GOT3 (cell line): ENCODE data around the gene NTPCR.

Source experiments
- DNase-seq: peaks from one replicate; lab custom pipeline; 2025; ENCODE audit warnings: mixed read lengths; lab: John Stamatoyannopoulos, UW

The NTPCR gene

GRCh38 chr1:232962761-232963745 lies 12.6 kb downstream of the NTPCR start:
- no peak for DNase-seq

DNA sequence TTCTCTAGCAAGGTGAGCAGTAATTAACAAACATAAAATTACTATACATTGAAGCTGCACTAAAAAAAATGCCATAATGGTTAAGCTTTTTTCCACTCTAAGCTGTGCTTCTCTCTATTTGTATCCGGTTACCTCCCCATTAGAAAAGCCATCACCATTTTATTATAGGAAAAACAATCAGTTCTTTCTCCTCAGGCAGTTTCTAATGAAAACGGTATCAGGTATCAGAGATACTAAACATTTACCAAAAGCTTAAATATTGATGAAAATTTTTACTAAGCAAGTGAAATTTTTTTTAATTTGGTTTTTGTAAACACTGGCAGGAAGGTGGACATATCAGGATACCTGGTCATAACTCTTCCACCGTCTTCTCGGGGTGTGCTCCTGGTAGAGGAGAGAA lies 14.2 kb downstream of the NTPCR start:
- DNase-seq: no peak

GRCh38 chr1:232965124-232965911 lies 14.9 kb downstream of the NTPCR start:
- no peak for DNase-seq

GRCh38 chr1:232965912-232966217 lies 15.5 kb downstream of the NTPCR start:
- no peak for DNase-seq

- no peak for DNase-seq
Measured at GRCh38 chr1:232966663-232967062, 16.3 kb downstream of the NTPCR start.

DNA sequence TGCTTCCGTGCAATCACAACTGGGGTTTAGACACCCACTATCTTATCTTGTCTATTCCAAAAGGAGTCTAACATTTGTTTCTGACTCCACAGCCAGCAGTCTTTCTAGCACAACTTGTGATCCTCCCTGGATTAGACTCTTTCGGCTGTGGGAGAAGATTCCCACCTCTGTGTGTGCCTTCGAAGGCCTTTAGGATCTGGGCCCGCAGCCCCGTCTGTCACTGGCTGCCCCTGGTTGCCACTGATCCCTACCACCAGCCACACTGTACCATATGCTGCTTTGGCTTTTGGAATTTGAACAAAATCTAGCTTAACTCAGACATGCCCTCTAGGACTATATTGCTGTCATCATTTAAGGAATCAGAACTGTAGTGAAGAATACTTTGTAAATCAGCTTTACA lies 18.0 kb downstream of the NTPCR start:
- no peak for DNase-seq

DNA sequence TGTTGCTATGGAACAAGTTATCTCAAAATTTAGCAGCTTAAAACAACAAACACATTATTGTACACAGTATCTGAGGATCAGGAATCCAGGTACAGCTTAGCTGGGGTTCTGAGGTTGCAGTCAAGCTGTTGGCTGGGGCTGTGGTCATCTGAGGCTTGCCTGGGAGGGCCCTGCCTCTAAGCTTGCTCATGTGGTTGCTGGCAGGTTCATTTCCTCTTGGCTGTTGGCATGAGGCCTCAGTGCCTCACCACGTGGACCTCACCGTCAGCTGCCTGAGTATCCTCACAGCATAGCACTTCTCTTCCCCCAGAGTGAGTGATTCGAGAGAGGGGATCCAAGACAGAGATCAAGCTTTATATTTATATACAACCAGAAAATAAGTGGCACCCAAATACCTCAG lies 18.6 kb downstream of the NTPCR start:
- no peak for DNase-seq

GRCh38 chr1:232969799-232970198 lies 19.4 kb downstream of the NTPCR start:
- DNase-seq: no peak

GRCh38 chr1:232970508-232970907 lies 20.1 kb downstream of the NTPCR start:
- DNase-seq: no peak

DNA sequence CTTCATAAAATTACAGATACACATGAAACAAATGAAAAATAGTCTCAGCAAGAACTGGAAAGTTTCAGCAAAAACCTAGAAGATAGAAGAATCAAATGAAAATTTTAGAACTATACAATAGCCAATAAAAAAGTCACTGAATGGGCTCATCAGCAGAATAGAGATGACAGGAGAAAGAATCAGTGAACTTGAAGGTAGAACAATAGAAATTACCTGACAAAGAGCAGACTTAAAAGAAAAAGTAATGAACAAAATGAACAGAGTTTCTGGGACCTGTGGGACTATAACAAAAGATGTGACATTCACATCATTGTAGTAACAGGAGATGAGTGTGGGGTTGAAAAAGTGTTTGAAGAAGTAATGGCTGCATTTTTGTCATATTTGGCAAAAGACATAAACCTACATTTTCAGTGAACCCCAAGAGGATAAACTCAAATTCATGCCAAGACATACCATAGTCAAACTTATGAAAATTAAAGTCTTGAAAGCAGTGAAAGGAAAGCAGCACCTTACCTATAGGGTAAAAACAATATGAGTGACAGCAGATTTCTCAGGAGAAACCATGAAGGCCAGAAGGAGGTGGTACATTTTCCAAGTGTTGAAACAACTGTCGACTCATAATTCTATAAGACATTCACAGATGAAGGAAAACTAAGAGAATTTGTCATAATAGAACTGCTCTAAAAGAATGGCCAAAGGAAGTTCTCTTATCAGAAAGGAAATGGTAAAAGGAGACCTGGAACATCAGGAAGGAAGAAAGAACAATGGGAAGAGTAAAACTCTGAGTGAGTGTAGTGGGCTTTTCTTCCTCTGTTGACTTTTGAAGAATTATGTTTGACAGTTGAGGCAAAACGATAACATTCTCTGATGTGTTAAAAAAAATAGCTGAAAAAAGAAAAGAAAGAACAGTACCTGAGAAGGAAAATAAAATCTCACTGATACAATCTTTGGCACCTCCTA lies 23.5 kb downstream of the NTPCR start:
- DNase-seq: no peak

DNA sequence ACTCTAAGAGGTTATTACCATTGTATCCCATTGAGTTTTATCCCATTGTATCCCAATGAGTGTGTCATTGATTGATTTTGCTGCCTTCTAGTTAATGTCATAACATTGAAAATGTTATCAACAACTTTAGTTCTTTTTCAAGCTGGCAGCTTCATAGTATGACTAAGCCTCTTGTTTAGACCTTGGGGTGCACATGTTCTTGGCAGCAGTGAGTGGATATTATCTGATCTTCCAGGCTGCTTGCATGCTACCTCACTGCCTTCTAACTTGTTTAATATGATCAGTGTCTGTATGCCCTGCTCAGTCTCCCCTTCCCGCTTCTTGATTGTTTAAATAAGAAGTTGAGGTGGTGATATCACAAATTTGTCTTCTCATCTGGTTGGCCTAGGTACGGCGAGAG lies 24.6 kb downstream of the NTPCR start:
- no peak for DNase-seq

DNA sequence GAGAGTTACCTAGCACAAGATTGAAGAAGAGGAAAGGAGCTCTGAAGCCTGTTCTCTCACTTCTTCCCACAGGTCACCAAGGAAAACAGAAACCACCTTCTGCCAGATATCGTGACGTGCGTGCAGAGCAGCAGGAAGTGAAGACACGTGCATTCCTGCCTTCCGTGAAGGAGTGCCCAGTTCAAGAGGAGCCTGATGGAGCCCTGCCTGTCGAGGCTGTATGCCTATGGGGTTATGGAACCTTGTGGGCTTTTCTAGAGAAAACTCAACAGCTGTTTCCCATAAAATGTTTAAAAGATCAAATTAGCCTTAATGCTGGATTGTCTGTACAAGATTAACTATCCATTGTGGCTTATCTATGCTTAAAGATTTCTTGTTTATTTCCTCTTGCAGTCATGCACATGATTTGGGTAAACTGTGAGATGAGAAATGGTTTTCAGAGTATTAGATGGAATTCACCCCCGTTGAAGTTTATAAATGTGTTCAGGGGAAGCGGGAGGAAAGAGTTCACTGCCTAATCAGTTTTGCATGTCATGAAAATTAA lies 27.8 kb downstream of the NTPCR start:
- DNase-seq: no peak

GRCh38 chr1:232978815-232979214 lies 28.4 kb downstream of the NTPCR start:
- DNase-seq: no peak

GRCh38 chr1:232979558-232979957 lies 29.1 kb downstream of the NTPCR start:
- DNase-seq: no peak

GRCh38 chr1:232980355-232980978 lies 30.1 kb downstream of the NTPCR start:
- DNase-seq: no peak

- no peak for DNase-seq
Measured at GRCh38 chr1:232980986-232981560, 30.7 kb downstream of the NTPCR start.

GRCh38 chr1:232982238-232982944 lies 32.0 kb downstream of the NTPCR start:
- DNase-seq: no peak

DNA sequence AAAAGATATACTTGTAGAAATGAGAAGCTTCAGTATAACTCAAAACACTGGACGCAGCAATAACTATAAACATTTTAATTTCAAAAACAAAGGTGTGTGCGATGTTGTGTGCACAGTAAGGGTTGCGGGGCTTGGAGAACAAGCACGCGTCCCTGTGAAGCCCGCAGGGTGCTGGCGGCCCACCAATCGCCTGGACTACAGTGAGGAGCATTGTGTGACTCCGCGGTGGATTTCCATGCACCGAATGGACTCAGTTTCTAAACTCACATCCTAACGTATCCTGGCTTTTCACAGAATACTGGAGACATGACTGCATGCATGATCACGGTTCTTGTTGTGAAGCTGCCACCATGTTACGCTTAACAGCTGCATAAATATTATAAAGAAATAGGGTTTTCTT lies 33.0 kb downstream of the NTPCR start:
- DNase-seq: no peak

DNA sequence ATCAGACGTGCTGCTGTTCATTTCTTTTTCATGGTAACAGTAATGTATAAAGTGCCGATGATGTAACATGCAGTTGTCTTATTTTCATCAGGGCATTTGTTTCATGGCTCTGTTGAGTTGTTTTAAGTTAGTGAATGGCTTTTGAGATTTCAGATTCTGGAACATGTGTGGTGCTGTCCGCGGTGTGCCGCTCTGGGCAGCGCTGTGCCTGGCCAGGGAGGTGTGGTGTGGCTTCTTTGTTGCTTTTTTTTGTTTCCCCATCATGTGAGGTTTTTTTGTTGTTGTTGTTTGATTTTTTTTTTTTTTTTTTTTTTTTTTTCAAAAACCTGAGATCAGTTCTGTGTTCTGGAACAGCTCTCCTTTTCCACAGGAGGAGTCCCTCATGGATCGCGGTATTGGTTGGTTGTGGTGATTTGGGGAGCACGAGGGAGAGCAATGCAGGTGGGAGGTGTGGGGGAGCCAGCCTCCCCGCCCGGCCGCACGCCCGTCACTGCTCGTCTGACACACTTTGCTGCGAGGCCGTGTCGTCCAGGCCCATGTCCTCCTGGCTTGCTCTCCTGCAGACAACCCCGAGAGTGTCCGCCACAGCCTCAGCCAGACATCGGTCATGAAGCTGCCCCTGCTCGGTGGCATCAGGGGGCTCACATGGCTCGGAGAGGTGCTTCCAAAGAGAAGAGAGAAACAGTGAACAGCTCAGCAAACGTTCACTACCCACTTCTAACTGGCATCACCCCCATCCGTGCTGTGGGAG lies 33.6 kb downstream of the NTPCR start:
- no peak for DNase-seq
